HepG2 (cell line): ENCODE measurements around the gene SUN5. TPM values are rescaled to one million over a fixed set of nuclear protein-coding genes. Genes with fewer than 3 reads are reported as not detected.

Experiments
- CHD2 ChIP-seq: IDR thresholded peaks from 2 replicates; pipeline ENCODE4 v1.6.1; 2011; ENCODE audit warnings: low read depth, low read length, improper control_type of control experiment
- CREM ChIP-seq, 2 experiments: sonication (generic) in 1 of 2; formaldehyde crosslinking in 1 of 2; IDR thresholded peaks; 2 replicates each; pipeline versions ENCODE4 v1.4.0 to v1.6.1; 2016 to 2020; ENCODE audit warnings: antibody characterized with exemption in 1 of 2, mild to moderate bottlenecking in 1 of 2, missing genetic modification reagents in 1 of 2
- ELF4 ChIP-seq: sonication (generic); formaldehyde crosslinking; IDR thresholded peaks from 2 replicates; pipeline ENCODE4 v1.5.0; 2020; ENCODE audit warnings: missing genetic modification reagents, mild to moderate bottlenecking, moderate library complexity, borderline replicate concordance
- GPBP1L1 ChIP-seq: sonication (generic); formaldehyde crosslinking; IDR thresholded peaks from 2 replicates; pipeline ENCODE4 v1.5.0; 2020; ENCODE audit warnings: mild to moderate bottlenecking, missing genetic modification reagents
- HDAC1 ChIP-seq: sonication (generic); formaldehyde crosslinking; IDR thresholded peaks from 2 replicates; pipeline ENCODE4 v1.5.1; 2020; ENCODE audit warnings: mild to moderate bottlenecking, missing genetic modification reagents
- IRX3 ChIP-seq: sonication (generic); formaldehyde crosslinking; IDR thresholded peaks from 2 replicates; pipeline ENCODE4 v1.8.1; 2023; ENCODE audit warnings: mild to moderate bottlenecking, low read depth, missing genetic modification reagents, borderline replicate concordance
- NR2F1 ChIP-seq, 2 experiments: fragments of 450-650 bp in 1 of 2; formaldehyde crosslinking in 1 of 2; IDR thresholded peaks; 2 replicates each; pipeline versions ENCODE4 v1.5.0 to v1.6.1; 2016 to 2020; ENCODE audit warnings: mild to moderate bottlenecking in 1 of 2, missing compliant biosample characterization in 1 of 2, missing genetic modification reagents in 1 of 2, moderate library complexity in 1 of 2
- PPARG ChIP-seq: conservative IDR thresholded peaks from 2 replicates; pipeline ENCODE4 v1.6.1; 2016; ENCODE audit warnings: missing biosample characterization, missing genetic modification reagents
- RFX5 ChIP-seq: IDR thresholded peaks from 2 replicates; pipeline ENCODE4 v1.6.1; 2011; ENCODE audit warnings: low read depth, low read length, improper control_type of control experiment
- RFXAP ChIP-seq: sonication (generic); formaldehyde crosslinking; IDR thresholded peaks from 2 replicates; pipeline ENCODE4 v1.4.0; 2020; ENCODE audit warnings: missing genetic modification reagents, borderline replicate concordance
- SATB2 ChIP-seq: sonication (generic); formaldehyde crosslinking; IDR thresholded peaks from 2 replicates; pipeline ENCODE4 v1.5.0; 2020; ENCODE audit warnings: missing genetic modification reagents
- SKIL ChIP-seq: sonication (generic); formaldehyde crosslinking; IDR thresholded peaks from 2 replicates; pipeline ENCODE4 v1.8.0; 2022; ENCODE audit warnings: missing genetic modification reagents, mild to moderate bottlenecking, moderate library complexity, borderline replicate concordance
- SMAD3 ChIP-seq: sonication (generic); formaldehyde crosslinking; IDR thresholded peaks from 2 replicates; pipeline ENCODE4 v1.4.0; 2020; ENCODE audit warnings: missing genetic modification reagents
- SUZ12 ChIP-seq: fragments of 150-350 bp; IDR thresholded peaks from 2 replicates; pipeline ENCODE4 v1.6.1; 2014; ENCODE audit warnings: low read depth, low read length
- ZNF180 ChIP-seq: sonication (generic); formaldehyde crosslinking; IDR thresholded peaks from 2 replicates; pipeline ENCODE4 v1.4.0; 2020; ENCODE audit warnings: low read depth, missing genetic modification reagents, borderline replicate concordance
- ZNF234 ChIP-seq: sonication (generic); formaldehyde crosslinking; conservative IDR thresholded peaks from 2 replicates; pipeline ENCODE4 v1.5.1; 2020; ENCODE audit warnings: mild to moderate bottlenecking, missing genetic modification reagents
- ZNF382 ChIP-seq: sonication (generic); formaldehyde crosslinking; IDR thresholded peaks from 2 replicates; pipeline ENCODE4 v1.5.0; 2020; ENCODE audit warnings: missing genetic modification reagents, mild to moderate bottlenecking, borderline replicate concordance
- ZNF432 ChIP-seq: sonication (generic); formaldehyde crosslinking; IDR thresholded peaks from 2 replicates; pipeline ENCODE4 v1.5.0; 2020; ENCODE audit warnings: missing genetic modification reagents, mild to moderate bottlenecking, borderline replicate concordance
- ZNF460 ChIP-seq: sonication (generic); formaldehyde crosslinking; IDR thresholded peaks from 2 replicates; pipeline ENCODE4 v1.5.1; 2020; ENCODE audit warnings: missing genetic modification reagents, mild to moderate bottlenecking, borderline replicate concordance
- ZNF501 ChIP-seq: sonication (generic); formaldehyde crosslinking; IDR thresholded peaks from 2 replicates; pipeline ENCODE4 v1.5.1; 2020; ENCODE audit warnings: mild to moderate bottlenecking, moderate library complexity, missing genetic modification reagents
- ZNF549 ChIP-seq: sonication (generic); formaldehyde crosslinking; IDR thresholded peaks from 2 replicates; pipeline ENCODE4 v1.5.0; 2020; ENCODE audit warnings: missing genetic modification reagents
- ZNF557 ChIP-seq: sonication (generic); formaldehyde crosslinking; IDR thresholded peaks from 2 replicates; pipeline ENCODE4 v1.4.0; 2020; ENCODE audit warnings: missing genetic modification reagents
- polyA plus RNA-seq, 8 experiments: library from polyadenylated mRNA; depleted of rRNA in 3 of 8; stranded (reverse) in 7 of 8; unstranded in 1 of 8; fragments of >200 nt; fragmentation: Illumina TruSeq in 4 of 8; extraction: Trizol in 4 of 8; gene quantifications; 2 replicates each; pipeline versions ENCODE4 v1.2.1 to v1.2.3, GENCODE V29; 2011 to 2016; ENCODE audit warnings: low read depth in 4 of 8, missing spikeins in 1 of 8, mixed read lengths in 1 of 8; ENCODE audit not compliant: insufficient read depth in 1 of 8
- total RNA-seq, 5 experiments: library from RNA; depleted of rRNA; stranded (reverse); fragments of >200 nt; fragmentation: Illumina TruSeq; extraction: Trizol; gene quantifications; 2 replicates each; pipeline ENCODE4 v1.2.3, GENCODE V29; 2016; ENCODE audit warnings: low read depth in 1 of 5
- TF ChIP-seq, protein P1 (sequence below): sonication (generic); formaldehyde crosslinking; IDR thresholded peaks from 2 replicates; pipeline ENCODE4 v1.8.0; 2022; ENCODE audit warnings: low read depth, missing genetic modification reagents
- TF ChIP-seq, protein P2 (sequence below): sonication (generic); formaldehyde crosslinking; IDR thresholded peaks from 2 replicates; pipeline ENCODE4 v1.8.0; 2023; ENCODE audit warnings: mild to moderate bottlenecking, missing genetic modification reagents

Gene SUN5
- total and polyA plus RNA-seq, 2 of the 13 experiments (the other 11 are each of a cell fraction or from before 2014, with no cell fraction given), result not detected

GRCh38 chr20:33009214-33010132, 5.2 kb upstream of the SUN5 start (continued):
- TF ChIP-seq NR2F1 (CRISPR knock-in tag; IDR thresholded peaks at IDR 0.05) (peak; percentile 63 to 84), PPARG (peak; percentile 77), ELF4 (CRISPR knock-in tag) (no peak), HDAC1 (CRISPR knock-in tag) (peak; percentile 98), ZNF501 (CRISPR knock-in tag) (peak; percentile 78), CHD2 (no peak), SATB2 (CRISPR knock-in tag) (no peak), SKIL (CRISPR knock-in tag) (peak; percentile 99), ZNF382 (CRISPR knock-in tag) (no peak), SMAD3 (CRISPR knock-in tag) (peak; percentile 92), RFXAP (CRISPR knock-in tag) (no peak; the same call in 1 of the 2 replicates), SUZ12 (no peak), ZNF549 (CRISPR knock-in tag) (no peak), RFX5 (no peak), ZNF557 (CRISPR knock-in tag) (no peak), CREM (IDR thresholded peaks at IDR 0.05) (peak; percentile 88), CREM (CRISPR knock-in tag; IDR thresholded peaks at IDR 0.05) (no peak), IRX3 (CRISPR knock-in tag) (peak; percentile 45; the same call in 1 of the 2 replicates), ZNF180 (CRISPR knock-in tag) (no peak), GPBP1L1 (CRISPR knock-in tag) (no peak), ZNF460 (peak; percentile 59; the same call in 1 of the 2 replicates), ZNF432 (CRISPR knock-in tag) (no peak; the same call in 1 of the 2 replicates), ZNF234 (CRISPR knock-in tag) (no peak)
- TF ChIP-seq, protein P1, sequence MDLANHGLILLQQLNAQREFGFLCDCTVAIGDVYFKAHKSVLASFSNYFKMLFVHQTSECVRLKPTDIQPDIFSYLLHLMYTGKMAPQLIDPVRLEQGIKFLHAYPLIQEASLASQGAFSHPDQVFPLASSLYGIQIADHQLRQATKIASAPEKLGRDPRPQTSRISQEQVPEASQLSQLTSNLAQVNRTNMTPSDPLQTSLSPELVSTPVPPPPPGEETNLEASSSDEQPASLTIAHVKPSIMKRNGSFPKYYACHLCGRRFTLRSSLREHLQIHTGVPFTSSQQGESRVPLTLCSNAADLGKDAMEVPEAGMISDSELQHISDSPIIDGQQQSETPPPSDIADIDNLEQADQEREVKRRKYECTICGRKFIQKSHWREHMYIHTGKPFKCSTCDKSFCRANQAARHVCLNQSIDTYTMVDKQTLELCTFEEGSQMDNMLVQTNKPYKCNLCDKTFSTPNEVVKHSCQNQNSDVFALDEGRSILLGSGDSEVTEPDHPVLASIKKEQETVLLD (CRISPR knock-in tag), result no peak; the same call in none of the 2 replicates
- TF ChIP-seq, protein P2, sequence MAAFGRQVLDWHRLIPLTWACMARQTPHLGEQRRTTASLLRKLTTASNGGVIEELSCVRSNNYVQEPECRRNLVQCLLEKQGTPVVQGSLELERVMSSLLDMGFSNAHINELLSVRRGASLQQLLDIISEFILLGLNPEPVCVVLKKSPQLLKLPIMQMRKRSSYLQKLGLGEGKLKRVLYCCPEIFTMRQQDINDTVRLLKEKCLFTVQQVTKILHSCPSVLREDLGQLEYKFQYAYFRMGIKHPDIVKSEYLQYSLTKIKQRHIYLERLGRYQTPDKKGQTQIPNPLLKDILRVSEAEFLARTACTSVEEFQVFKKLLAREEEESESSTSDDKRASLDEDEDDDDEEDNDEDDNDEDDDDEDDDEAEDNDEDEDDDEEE (CRISPR knock-in tag), result peak; percentile 6
